COLO668 (cell line): Measurements from ENCODE around the gene ANKRD17.

Source experiments
- DNase-seq: peaks from one replicate; lab custom pipeline; 2025; ENCODE audit not compliant: unreplicated experiment; lab: John Stamatoyannopoulos, UW

ANKRD17 gene

DNA sequence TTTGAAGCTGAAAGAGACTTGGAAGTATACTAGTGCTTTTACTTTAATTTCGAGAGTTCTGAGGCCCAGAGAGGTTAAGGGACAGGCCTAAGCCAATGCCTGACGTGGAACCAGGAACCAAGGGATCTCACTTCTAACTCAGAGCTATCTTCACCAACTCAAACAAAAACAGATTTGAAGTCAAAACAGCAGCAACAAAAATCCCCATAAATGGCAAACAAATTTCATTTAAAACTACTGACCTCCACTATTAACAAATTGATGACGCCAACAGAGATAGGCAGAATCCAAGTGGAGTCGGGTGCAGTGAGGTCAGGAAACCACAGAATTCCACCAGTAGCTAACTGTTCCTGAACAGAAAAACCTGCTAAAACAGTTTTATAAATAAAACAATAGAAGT is 194.1 kb downstream of the ANKRD17 start:
- no peak for DNase-seq

GRCh38 chr4:73055241-73055897 is 203.2 kb downstream of the ANKRD17 start:
- DNase-seq = no peak

DNA sequence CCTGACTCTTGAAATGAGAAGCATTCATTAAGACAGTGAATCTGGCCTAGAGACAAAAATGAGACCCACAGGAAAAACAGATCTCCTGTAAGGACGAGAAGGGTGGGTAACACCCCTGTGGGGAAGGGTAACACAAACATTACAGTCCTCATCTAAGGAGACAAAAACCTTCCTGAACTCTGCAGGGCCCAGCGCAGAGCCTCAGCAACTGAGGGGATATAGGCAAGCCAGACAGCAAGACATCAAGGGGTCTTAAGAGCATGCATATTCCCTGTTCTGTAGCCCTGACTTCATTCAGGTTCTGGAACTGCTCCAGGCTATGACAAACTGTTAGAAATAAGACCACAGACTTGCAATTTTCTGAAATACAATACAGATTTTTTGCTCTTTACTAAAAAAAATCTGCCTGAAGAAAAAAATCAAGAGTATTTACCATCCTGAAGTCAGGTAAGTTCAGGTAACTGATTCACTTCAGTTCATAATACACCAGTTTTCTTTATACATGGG is 204.6 kb downstream of the ANKRD17 start:
- no peak for DNase-seq

GRCh38 chr4:73053076-73053475 is 205.5 kb downstream of the ANKRD17 start:
- DNase-seq = no peak

- DNase-seq = no peak
Measured at GRCh38 chr4:73051625-73052024, 207.0 kb downstream of the ANKRD17 start.

DNA sequence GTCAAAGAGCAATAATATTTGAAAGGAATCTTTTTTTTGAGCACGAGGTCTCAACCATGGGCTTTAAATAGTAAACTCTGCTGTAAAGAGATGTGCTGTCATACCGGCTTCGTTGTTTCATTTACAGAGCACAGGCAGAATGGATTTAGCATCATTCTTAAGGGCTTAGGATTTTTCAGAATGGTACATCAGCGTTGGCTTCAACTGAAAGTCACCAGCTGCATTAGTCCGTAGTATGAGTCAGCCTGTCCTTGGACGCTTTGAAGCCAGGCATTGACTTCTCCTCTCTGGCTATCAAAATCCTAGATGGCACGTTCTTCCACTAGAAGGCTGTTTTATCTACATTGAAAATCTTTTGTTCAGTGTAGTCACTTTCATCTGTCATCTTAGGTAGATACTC is 212.7 kb downstream of the ANKRD17 start:
- no peak for DNase-seq

GRCh38 chr4:73037057-73037456 is 221.5 kb downstream of the ANKRD17 start:
- DNase-seq = no peak

- no peak for DNase-seq
Measured at GRCh38 chr4:73036123-73036522, 222.5 kb downstream of the ANKRD17 start.

DNA sequence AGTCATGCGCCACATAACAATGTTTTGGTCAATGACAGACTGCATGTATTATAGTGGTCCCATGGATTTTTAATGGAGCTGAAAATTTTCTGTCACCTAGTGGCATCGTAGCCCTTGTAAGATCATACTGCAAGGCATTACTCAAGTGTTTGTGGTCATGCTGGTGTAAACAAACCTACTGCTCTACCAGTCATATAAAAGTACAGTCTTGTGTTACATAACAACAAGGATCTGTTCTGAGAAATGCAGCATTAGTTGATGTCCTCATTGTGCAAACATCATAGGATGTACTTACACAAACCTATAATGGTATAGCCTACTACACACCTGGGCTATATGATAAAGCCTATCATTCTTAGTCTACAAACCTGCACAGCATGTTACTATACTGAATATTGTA is 223.7 kb downstream of the ANKRD17 start:
- DNase-seq = no peak

DNA sequence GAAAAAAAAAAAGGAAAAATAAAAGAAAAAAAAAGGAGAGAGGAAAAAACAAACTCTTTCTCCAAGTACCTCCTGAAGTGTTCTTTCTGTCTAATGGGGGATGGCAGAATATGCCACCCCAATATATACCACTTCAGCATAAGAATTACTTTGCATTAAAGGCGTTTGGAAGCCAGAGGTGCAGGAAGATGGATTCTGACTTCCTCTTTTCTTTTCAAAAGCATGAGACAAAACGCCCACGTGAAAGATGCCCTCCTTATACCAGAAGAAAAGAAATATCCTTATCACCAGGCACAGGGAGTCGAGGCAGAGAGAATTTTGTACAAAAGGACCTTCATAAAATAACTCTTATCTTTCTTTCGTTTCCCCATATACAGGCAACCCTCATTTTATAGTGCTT is 230.0 kb downstream of the ANKRD17 start:
- DNase-seq = no peak
